ENCODE data around the gene SLC23A1.
"Not testable (repeated sequence)": the region's sequence is repeated elsewhere in the genome, so short reads cannot be mapped to it uniquely, and the experiment has no call there.

The SLC23A1 gene

GRCh38 chr5:139383275-139383992 is at the start of gene SLC23A1:
Gene SLC23A1, minus strand, starts transcription at chr5:139383297. Its CDS starts 44 bp downstream, at chr5:139383253.
- no peak for DNase-seq (ENCODE audit: low read depth, low spot score)

- DNase-seq (ENCODE audit: low read depth, low spot score): no peak
Observed at GRCh38 chr5:139431706-139432105, 48.6 kb upstream of the SLC23A1 start.

- no peak for DNase-seq (ENCODE audit: low read depth, low spot score)
Observed at GRCh38 chr5:139430015-139430414, 46.9 kb upstream of the SLC23A1 start.

GRCh38 chr5:139426203-139426885 is 43.2 kb upstream of the SLC23A1 start:
- peak; percentile 79 for DNase-seq (ENCODE audit: low read depth, low spot score)

GRCh38 chr5:139425497-139425896 is 42.4 kb upstream of the SLC23A1 start:
- no peak for DNase-seq (ENCODE audit: low read depth, low spot score)

- peak; percentile 84 for DNase-seq (ENCODE audit: low read depth, low spot score)
Observed at GRCh38 chr5:139422307-139422893, 39.3 kb upstream of the SLC23A1 start.

GRCh38 chr5:139419226-139420192 is 36.4 kb upstream of the SLC23A1 start:
- DNase-seq (ENCODE audit: low read depth, low spot score): no peak

- no peak for DNase-seq (ENCODE audit: low read depth, low spot score)
Observed at GRCh38 chr5:139418793-139419192, 35.7 kb upstream of the SLC23A1 start.

GRCh38 chr5:139417214-139417613 is 34.1 kb upstream of the SLC23A1 start:
- peak; percentile 34 for DNase-seq (ENCODE audit: low read depth, low spot score)

GRCh38 chr5:139416651-139417050 is 33.6 kb upstream of the SLC23A1 start:
- no peak for DNase-seq (ENCODE audit: low read depth, low spot score)

GRCh38 chr5:139415869-139416268 is 32.8 kb upstream of the SLC23A1 start:
- DNase-seq (ENCODE audit: low read depth, low spot score): no peak

- DNase-seq (ENCODE audit: low read depth, low spot score): peak; percentile 84
Observed at GRCh38 chr5:139415221-139415861, 32.2 kb upstream of the SLC23A1 start.

GRCh38 chr5:139414581-139415130 is 31.6 kb upstream of the SLC23A1 start:
- DNase-seq (ENCODE audit: low read depth, low spot score): peak; percentile 62

GRCh38 chr5:139413963-139414362 is 30.9 kb upstream of the SLC23A1 start:
- no peak for DNase-seq (ENCODE audit: low read depth, low spot score)

GRCh38 chr5:139413153-139413552 is 30.1 kb upstream of the SLC23A1 start:
- DNase-seq (ENCODE audit: low read depth, low spot score): no peak

- no peak for DNase-seq (ENCODE audit: low read depth, low spot score)
Observed at GRCh38 chr5:139410993-139411828, 28.1 kb upstream of the SLC23A1 start.

GRCh38 chr5:139410121-139410992 is 27.3 kb upstream of the SLC23A1 start:
- no peak for DNase-seq (ENCODE audit: low read depth, low spot score)

- DNase-seq (ENCODE audit: low read depth, low spot score): not testable (repeated sequence)
Observed at GRCh38 chr5:139409116-139409515, 26.0 kb upstream of the SLC23A1 start.

- DNase-seq (ENCODE audit: low read depth, low spot score): no peak
Observed at GRCh38 chr5:139408191-139408590, 25.1 kb upstream of the SLC23A1 start.
